ENCODE results near the gene INTS4.
"Not testable (repeated sequence)": the region's sequence is repeated elsewhere in the genome, so short reads cannot be mapped to it uniquely, and the experiment has no call there.

INTS4 gene

DNA sequence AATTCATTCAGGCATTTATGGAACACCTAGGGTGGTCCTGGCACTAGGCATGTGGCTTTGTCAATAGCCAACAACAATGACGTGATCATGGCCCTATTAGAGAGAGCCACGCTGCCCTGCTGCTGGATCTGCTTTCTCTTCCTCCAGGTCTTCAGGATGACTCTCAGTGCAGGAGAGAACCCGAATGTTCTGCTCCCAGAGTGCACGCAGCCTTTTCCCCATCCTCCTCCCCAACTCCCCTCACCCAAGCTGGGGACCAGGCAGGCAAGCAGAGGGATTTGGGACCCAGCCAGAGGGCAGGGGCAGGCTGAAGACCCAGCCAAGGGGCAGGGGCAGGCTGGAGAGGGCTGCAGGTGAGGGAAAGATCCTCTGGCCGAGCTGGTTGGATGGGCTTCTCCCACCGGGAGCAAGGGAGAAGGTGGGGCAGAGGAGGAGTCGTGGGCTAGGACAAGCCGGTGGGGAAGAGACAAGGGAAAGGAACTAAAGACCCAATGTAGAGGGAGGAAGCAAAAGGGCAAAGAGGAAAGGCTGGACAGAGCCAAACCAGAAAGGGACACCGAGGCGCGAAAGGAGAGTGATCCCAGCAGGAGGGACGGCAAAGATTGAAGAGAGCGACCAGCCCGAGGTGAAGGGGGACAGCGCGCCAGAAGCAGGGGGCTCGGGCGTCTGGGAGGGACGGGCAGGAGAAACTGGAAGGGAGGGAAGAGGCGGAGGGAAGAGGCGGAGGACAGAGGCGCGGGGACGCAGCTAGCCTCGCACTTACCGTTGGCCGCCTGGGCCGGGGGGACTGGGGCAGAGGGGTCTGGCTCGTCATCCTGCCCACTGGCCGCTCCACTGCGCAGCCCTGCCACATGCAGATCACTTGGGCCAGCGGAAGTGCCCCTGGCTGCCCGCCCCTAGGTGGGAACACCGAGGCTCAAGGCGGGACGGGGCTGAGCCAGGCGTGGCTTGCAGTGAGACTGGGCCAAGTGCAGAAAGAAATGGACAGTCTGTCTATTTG lies 28.2 kb upstream of the INTS4 start, which contains the start of gene KCTD14:
KCTD14 (minus strand) TSS at position 880 of the 1,000 bp plus-strand sequence; CDS start at position 853, 27 bp downstream.
- DNase-seq, result peak; percentile 80 to 93

DNA sequence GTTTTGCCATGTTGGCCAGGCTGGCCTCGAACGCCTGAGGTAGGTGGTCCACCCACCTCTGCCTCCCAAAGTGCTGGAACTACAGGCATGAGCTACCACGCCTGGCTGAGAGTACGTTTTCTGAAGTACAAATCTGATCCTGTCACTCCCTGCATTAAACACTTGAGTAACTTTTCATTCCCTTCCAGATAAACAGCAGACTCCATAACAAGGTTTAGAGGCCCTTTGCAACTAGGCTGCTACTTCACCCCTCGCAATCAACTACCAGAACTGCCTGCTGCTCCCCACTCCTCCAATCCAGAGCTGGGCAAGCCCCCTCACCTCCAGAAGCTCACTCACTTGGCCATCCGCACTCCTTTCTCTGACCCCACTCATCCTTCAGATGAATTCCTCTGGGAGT lies 27.1 kb upstream of the INTS4 start:
- no peak for DNase-seq

DNA sequence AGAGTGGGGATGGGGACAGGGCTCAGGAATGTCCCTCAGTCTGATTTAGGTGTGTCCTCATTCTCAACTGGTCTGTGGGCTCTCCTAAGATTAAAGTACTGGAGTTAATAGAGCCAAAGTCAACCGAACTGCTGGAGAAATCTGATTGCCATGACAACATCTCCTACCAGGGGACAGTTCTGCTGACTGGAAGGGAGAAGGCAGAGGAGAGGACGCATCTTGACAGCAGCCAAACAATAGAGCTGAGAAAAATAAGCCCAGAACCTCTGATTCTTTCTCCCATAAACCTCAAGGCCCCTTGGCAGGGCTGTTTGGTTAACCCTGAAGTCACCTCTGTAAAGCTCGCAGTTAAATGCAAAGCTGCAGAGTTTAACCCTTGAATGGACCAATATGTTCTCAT lies 25.8 kb upstream of the INTS4 start:
- DNase-seq, result no peak

DNA sequence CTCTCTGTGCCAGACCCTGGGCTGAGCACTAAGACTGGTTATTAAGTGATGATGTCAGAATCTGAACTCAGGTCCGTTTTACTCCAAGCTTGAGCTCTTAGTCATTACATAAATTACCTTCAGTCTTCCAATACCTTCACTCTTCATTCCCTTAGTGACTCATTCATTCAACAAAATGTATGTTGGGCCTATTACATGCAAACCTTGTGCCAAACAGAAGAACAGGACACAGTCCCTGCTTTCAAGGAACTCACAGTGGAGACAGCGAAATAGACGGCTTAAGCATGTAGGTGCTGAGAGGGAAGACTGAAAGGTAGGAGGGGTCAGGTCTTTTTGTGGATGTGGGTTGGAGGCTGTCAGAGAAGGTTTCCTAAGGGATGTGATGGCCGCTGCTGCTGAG lies 25.3 kb upstream of the INTS4 start:
- no peak for DNase-seq

DNA sequence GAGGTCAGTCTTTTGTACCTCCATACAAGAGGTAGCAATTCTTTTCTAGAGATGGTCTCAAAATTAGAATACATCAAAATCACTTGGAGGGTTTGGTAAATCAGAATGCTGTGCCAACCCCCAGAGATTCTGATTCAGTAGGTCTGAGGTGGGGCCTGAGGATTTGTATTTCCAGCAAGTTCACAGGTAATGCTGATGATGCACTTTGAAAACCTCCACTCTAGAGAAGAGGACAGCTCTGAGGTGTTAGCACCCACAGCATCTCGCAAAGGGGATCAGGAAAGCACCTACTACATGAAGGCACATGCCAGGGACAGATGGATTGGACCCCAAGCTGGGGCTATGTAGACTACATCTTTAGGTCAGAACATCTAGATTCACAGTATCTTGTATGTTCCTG lies 21.4 kb upstream of the INTS4 start:
- DNase-seq, result no peak

DNA sequence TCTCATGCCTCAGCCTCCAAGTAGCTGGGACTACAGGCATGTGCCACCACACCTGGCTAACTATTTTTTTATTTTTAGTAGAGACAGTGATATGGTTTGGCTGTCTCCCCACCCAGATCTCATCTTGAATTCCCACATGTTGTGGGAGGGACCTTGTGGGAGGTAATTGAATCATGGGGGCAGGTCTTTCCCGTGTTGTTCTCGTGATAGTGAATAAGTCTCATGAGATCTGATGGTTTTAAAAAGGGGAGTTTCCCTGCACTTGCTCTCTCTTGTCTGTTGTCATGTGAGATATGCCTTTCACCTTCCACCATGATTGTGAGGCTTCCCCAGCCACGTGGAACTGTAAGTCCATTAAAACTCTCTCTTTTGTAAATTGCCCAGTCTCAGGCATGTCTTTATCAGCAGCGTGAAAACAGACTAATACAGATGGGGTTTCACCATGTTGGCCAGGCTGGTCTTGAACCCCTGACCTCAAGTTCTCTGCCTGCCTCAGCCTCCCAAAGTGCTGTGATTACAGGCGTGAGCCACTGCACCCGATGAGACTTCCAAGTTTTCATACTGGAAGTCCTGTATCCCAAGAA lies 20.6 kb upstream of the INTS4 start:
- not testable (repeated sequence) for DNase-seq

DNA sequence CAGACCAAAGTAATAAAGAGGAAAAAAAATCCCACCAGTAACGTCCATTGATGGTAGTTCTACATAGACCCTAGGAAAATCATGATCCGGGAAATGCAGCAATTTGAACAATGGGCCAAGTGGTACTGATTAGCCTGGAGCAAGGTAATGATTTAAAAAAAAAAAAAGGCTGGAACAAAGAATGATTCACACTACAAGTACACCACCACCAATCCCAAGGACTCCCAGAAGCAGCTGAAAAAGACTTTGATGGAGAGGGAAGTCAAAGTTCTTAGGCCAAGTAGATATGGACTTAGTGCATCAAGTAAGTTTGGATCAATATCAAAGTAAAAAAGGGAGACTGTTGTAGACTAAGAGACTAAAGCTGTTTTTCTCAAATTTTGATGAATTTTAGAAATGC lies 16.8 kb upstream of the INTS4 start:
- DNase-seq, result no peak

DNA sequence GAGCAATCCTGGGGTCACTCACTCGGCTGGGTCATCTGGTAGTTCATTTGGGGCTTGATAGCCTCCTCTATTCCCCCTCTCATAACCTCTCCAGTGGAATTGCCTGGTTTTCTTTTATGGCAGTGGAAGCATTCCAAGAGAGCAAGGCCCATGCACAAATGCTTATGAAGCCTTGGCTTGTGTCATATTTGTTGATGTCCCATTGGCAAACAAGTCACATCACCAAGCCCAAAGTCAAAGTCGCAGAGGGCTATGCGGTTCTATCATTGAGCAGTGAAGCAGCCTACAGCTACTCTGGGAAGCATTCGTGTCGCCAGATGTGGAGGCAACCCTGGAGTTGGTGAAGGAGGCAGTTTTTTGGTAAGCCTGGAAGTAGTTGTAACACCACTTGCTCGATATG lies 16.3 kb upstream of the INTS4 start:
- no peak for DNase-seq

DNA sequence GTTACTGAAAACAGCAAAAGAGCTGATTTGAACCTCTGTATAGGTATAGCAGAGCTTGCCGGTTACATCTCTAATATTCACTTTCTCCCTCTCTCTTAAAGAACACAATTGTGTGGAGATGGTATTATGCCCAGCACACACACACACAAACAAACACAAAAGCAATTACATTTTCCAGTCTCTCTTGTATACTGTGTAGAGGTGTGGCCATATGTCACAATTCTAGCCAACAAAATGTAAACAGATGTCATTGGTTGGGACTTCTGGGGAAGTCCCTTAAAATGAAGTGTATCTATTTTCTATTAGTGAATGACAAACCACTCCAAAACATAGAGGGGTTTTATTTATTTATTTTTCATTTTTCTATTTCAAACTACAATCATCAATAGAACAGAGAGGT lies 15.8 kb upstream of the INTS4 start:
- no peak for DNase-seq

DNA sequence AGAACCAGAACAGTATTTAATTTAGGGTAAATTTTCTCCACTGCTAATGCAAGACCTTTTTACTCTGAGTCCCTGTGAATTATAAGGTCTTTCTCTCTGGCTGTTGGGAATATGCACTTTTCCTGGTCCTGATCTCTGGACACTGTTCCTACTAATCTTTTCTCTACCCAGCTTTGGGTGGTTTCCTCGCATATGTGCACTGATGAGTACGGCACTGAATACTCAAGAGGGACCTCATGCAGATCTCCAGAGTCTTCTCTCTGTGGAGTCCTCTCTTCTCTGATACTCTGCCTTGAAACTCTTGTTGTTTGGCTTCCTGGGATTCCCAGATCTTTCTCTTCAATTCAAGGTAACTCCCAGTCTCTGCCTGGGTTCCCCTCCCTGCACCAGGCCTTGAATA lies 14.6 kb upstream of the INTS4 start:
- DNase-seq, result no peak

DNA sequence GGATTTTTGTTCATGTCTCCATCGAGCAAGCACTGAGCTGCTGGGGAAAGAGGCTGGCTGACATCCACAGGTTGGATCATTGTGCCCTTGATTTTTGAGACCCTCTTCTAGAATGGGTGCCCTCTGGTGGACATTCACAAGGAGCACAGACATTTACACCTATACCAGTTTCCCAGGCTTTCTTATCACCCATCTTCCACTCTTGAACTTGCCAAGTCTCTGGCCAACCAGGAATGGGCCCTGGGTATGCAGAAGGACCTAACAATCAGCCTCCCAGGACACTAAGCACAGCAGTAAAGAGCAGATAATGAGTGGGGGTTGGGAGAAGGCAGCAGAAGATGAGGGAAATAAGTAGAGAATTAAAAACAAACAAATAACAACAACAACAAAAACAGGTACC lies 5.7 kb upstream of the INTS4 start:
- DNase-seq, result peak; percentile 80 to 84

DNA sequence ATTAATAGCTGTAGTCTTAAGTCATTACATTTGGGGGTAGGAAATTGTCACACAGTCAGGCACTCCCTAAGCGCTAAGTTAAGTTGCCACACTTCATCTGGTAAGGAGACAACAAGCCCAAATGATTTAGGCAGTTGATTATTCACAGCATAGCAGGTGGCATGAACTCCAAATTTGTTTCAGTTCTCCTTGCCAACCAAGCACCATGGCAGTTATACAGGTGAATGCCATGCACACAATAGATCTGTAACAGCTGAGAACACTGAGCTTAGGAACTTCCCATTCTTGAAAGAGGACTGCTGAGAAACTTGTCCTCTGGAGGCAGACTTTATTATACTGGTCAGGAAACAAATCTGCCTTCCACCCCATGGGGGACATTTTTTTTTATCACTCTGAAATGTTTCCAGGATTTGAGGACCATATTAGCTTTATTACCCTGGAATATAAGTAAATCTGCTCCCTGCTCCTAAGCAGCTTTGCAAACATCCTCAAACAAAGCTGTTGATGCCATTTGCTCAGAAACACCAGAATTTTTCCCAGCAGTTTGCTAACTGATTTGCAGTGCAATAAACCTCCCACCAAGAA lies 5.1 kb upstream of the INTS4 start:
- peak in 1 of 2 experiments; percentile 61 for DNase-seq

DNA sequence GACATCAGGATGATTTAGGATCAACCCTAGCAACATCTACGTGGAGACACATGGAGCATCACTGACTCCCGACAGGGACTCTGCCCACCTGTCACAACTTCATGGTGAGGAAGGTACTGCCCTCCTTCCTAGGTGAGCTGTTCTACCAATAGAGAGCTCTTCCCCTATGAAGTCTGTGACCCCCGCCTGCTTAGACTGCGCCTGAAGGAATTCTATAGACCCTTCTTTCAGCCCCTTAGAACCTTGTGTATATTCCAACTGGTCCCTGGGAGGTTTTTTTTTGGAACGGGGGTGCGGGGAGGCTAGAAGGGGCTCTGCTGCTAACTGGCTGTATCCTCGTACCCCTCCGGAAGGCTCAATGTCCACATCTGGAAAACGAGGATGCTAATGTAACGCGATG lies 566 bp downstream of the INTS4 start:
- no peak for DNase-seq

DNA sequence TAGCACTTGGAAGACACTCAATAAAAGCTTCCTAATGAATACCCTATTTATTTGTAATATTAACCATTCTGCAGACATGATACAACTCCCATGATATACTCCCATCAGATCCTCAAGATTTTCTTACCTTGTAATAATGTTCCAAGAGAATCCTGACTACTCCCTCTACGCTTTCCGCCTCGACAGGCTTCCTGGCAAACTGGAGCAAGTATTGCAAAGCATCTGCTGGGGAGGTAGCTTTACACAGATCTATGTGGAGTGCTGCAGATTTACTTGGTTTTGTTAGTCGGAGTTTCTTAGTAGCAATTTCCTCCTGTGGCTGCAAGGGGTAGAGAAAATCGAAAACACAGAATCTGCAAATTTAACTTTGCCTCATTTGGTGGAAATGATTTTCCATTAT lies 3.5 kb downstream of the INTS4 start:
- no peak for DNase-seq

DNA sequence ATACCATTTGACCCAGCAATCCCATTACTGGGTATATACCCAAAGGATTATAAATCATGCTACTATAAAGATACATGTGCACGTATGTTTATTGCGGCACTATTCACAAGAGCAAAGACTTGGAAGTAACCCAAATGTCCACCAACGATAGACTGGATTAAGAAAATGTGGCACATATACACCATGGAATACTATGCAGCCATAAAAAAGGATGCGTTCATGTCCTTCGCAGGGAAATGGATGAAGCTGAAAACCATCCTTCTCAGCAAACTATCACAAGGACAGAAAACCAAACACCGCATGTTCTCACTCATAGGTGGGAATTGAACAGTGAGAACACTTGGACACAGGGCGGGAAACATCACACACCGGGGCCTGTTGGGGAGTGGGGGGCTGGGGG lies 8.0 kb downstream of the INTS4 start:
- DNase-seq, result not testable (repeated sequence)

DNA sequence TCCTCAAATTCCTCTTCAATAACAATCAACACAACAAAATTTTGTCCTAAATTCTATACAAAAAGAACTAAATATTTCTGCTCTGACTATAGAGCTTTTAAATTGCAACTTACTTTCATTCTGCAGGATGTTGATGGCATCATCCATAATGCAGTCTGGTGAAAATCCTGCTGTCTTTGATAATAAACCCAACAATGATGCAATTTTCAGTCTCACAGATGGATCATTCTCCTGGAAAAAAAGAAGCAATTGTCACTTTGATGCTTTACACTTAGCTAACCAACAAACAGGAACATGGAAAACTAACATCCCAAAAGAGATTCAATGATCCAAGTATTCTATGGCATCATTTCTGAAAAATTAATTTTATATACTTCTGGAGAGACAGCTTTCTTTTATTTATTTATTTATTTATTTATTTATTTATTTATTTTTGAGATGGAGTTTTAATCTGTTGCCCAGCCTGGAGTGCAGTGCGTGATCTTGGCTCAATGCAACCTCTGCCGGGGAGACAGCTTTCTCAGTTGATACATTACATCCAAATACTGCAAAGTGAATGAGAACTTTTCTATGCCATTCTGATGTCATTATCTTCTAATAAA lies 13.0 kb downstream of the INTS4 start:
- no peak for DNase-seq

DNA sequence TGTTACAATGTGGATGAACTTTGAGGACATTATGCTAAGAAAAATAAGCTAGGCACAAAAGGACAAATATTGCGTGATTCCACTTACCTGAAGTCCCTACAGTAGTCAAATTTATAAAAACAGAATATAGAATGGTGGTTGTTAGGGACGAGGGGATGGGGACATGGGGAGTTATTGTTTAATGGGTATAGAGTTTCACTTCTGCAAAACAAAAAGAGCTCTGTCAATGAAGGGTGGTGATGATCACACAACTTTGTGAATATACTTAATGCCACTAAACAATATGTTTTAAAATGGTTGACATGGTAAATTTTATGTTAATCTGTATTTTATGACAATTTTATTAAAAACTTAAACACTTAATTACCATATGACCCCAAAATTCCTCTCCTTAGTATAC lies 26.1 kb downstream of the INTS4 start:
- no peak for DNase-seq

DNA sequence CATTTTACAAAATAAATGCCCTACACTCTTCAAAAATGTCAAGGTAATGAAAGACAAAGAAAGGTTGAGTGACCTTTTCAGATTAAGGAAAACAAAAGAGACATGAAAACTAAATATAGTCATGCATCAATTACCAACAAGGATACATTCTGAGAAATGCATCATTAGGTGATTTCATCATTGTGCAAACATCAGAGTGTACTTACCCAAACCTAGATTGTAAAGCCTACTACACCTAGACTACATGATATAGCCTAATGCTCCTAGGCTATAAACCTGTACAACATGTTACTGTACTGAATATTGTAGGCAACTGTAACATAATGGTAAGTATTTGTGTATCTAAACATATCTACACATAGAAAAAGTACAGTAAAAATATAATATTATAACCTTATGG lies 26.7 kb downstream of the INTS4 start:
- peak in 1 of 2 experiments; percentile 23 for DNase-seq

DNA sequence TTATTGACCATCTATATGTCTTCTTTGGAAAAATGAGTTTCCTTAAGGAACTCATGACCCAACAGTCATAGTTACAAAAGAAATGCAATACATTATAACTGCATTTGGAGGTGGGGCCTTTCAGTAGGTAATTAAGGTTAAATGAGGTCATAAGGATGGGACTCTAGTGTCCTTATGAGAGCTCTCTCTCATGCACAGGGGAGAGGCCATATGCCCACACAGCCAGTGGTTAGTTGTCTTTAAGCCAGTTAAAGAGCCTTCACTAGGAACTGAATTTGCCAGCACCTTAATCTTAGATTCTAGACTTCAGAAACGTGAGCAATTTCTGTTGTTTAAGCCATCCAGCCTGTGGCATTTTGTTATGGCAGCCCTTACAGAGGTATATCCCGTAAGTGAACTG lies 27.3 kb downstream of the INTS4 start:
- DNase-seq, result no peak

DNA sequence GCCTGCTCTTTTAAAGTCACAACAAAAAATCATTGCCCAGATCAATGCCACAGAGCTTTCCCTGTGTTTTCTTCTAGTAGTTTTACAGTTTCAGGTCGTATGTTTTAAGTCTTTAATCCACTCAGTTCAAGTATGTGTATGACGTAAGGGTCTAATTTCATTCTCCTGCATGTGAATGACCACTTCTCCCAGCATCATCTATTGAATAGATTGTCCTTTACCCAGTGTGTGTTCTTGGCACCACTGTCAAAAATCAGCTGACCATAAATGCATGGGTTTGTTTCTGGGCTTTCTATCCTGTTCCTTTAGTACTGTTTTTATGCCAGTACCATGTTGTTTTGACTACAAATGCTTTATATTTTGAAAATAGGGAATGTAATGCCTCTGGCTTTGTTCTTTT lies 28.1 kb downstream of the INTS4 start:
- no peak for DNase-seq

DNA sequence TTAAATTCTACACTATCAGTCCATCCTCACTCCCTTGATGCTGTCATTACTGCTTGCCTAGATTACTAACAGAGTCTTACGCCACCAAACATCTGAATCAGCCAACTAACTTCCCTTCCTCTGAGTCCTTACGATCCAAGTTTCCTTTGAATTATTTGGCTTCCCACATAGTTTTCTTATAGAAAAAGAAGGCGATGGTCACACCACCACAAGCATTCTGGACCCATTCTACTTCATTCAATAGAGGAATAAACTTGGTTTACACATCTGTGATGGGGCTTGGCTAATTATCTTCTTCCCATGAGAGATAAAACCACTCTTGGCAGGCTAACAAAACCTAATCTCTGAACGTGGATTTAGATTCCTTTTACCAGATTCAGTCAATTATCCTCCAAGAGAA lies 35.0 kb downstream of the INTS4 start:
- DNase-seq, result no peak

DNA sequence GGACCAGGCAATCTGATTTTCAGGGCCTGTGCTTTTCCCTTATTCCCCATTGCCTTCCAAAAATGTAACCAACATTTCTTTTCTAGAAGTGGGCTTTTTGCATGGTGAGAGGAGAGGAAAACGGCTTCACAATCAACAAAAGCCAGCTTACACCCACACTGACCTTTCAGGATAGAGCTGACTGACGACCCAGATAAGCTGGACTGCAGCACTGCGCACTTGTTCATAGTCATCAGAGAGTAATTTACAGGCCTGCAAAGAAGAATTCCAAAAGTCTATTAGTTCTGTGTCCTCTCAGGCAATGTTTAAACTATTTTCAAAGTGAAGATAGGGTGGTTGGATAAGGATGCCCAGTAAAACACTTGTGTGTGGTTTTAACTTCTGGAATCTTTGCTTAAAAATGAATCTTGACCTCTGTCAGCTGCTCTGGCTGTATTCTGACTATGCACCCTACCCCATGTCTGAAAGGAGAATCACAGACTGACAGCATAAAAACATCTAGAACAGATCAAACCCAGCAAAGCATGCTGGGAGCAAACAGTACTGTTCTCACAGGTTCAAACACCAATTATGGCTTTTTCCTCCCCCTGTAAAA lies 35.8 kb downstream of the INTS4 start:
- DNase-seq, result not testable (repeated sequence)

DNA sequence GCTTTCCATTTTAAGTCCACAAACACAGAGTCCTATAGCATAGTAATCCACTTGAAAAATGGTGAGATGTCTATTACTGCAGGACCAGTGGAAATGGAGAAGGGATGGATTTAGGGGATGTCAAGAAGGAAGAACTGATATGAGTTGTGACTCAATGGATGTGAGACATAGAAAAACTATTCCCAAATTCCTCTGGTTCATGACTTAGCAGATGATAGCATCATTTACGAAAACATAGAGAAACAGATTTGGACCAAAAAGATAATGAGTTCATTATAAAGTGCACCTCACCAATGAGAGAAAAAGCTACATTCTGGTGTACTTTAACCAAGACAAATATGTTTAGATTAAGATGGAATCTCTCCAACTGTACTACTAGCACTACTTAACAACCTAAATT lies 51.2 kb downstream of the INTS4 start:
- not testable (repeated sequence) for DNase-seq

All from NCI-H2081 (cell line).